ENCODE data around the gene POLR3G. TPM values are rescaled to one million over a fixed set of nuclear protein-coding genes. Genes with fewer than 3 reads are reported as not detected.

Gene POLR3G
- total and polyA plus RNA-seq, 2 experiments from 2014 or later: 0.79 to 3.5 TPM

- no peak for TF ChIP-seq EZH2 (IDR thresholded peaks at IDR 0.05; ENCODE audit: borderline replicate concordance)
- TF ChIP-seq CTCF (IDR thresholded peaks at IDR 0.05; ENCODE audit: poor library complexity): no peak
- TF ChIP-seq EZH2phosphoT487 (IDR thresholded peaks at IDR 0.05; ENCODE audit: low read depth, severe bottlenecking, unreplicated experiment): no peak
- Histone ChIP-seq H3K27ac (no peak overlapping the region), H2AFZ (no peak overlapping the region), H3K9me3 (ENCODE audit: low read depth) (no peaks in the 10 kb centered on the region), H3K27me3 (no peaks in the 10 kb centered on the region), H4K20me1 (ENCODE audit: insufficient read depth, poor library complexity, severe bottlenecking) (no peaks in the 10 kb centered on the region), H3K4me2 (no peak overlapping the region), H3K79me2 (peaks cover 14% of the 10 kb centered on the region), H3K4me1 (ENCODE audit: insufficient read depth) (peaks cover 8% of the 10 kb centered on the region), H3K36me3 (replicated peaks; ENCODE audit: insufficient read depth, low read depth) (no peaks in the 10 kb centered on the region), H3K4me3 (no peak overlapping the region), H3K9me2 (replicated peaks; ENCODE audit: insufficient read depth) (no peaks in the 10 kb centered on the region)
- WGBS (ENCODE audit: low lambda C conversion rate, missing lambda C conversion rate): 49% methylated on average over 2 of the region's 2 CpGs
- no peak for DNase-seq (ENCODE audit: low spot score)
These were observed 2.4 kb downstream of the POLR3G start for GRCh38 chr5:90477073-90477472.

GRCh38 chr5:90477621-90478215 is 3.1 kb downstream of the POLR3G start:
- H3K4me2 ChIP-seq: no peak overlapping the region

DNA sequence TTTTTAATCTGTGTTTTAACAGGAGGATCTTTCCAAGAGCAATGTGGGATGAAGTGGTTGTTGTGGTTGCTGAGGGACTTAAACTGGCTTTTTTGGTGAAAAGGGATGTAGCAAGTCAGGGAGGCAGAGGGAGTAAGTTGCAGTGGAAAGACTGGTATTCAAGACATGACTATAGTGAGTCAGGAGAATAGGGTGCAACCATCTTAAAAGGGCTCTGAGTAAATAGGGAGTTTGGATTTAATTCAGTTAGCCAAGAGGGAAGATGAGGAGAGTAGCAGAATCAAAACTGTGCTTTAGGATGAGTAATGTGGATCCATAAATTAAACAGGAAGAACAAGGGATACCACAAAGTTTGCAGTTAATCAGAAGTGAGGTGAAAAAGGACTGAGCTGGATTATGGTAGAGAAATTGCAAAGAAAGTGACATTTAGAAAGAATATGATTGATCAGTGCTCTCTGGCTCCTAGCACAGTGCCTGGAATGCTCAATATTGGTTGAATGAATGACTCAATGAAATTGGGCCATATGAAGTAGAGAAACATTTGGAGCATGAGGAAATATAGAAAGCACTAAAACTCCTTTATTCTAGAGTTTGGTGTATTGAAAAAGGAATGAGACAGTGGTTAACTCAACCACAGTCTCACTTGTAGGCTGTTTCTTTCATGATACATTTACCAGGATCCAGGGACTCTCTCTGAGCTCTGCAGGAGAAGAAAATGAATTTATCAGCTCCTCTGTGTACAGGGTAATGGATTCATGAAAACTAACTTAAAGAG is 5.1 kb downstream of the POLR3G start:
- Histone ChIP-seq H3K4me1 (ENCODE audit: insufficient read depth) (no peaks in the 10 kb centered on the region), H3K27me3 (no peaks in the 10 kb centered on the region), H4K20me1 (ENCODE audit: insufficient read depth, poor library complexity, severe bottlenecking) (no peaks in the 10 kb centered on the region), H3K9me3 (ENCODE audit: low read depth) (no peaks in the 10 kb centered on the region), H3K4me3 (no peak overlapping the region), H3K27ac (no peak overlapping the region), H3K9me2 (replicated peaks; ENCODE audit: insufficient read depth) (no peaks in the 10 kb centered on the region), H3K36me3 (replicated peaks; ENCODE audit: insufficient read depth, low read depth) (no peaks in the 10 kb centered on the region), H3K79me2 (no peaks in the 10 kb centered on the region), H3K4me2 (no peak overlapping the region), H2AFZ (no peak overlapping the region)
- TF ChIP-seq CTCF (IDR thresholded peaks at IDR 0.05; ENCODE audit: poor library complexity): no peak
- no peak for TF ChIP-seq EZH2 (IDR thresholded peaks at IDR 0.05; ENCODE audit: borderline replicate concordance)
- no peak for TF ChIP-seq EZH2phosphoT487 (IDR thresholded peaks at IDR 0.05; ENCODE audit: low read depth, severe bottlenecking, unreplicated experiment)
- DNase-seq (ENCODE audit: low spot score): no peak

More at GRCh38 chr5:90477621-90478215, 3.1 kb downstream of the POLR3G start:
- Histone ChIP-seq H4K20me1 (ENCODE audit: insufficient read depth, poor library complexity, severe bottlenecking) (no peaks in the 10 kb centered on the region), H3K79me2 (peaks cover 8% of the 10 kb centered on the region), H3K9me2 (replicated peaks; ENCODE audit: insufficient read depth) (no peaks in the 10 kb centered on the region), H3K27ac (no peak overlapping the region), H3K4me1 (ENCODE audit: insufficient read depth) (peaks cover 5% of the 10 kb centered on the region), H3K36me3 (replicated peaks; ENCODE audit: insufficient read depth, low read depth) (no peaks in the 10 kb centered on the region), H2AFZ (no peak overlapping the region), H3K4me3 (no peak overlapping the region), H3K9me3 (ENCODE audit: low read depth) (no peaks in the 10 kb centered on the region), H3K27me3 (no peaks in the 10 kb centered on the region)
- TF ChIP-seq EZH2 (IDR thresholded peaks at IDR 0.05; ENCODE audit: borderline replicate concordance): no peak
- TF ChIP-seq CTCF (IDR thresholded peaks at IDR 0.05; ENCODE audit: poor library complexity): no peak
- TF ChIP-seq EZH2phosphoT487 (IDR thresholded peaks at IDR 0.05; ENCODE audit: low read depth, severe bottlenecking, unreplicated experiment): no peak
- no peak for DNase-seq (ENCODE audit: low spot score)
- 83% methylated on average over 8 of the region's 8 CpGs for WGBS (ENCODE audit: low lambda C conversion rate, missing lambda C conversion rate)

Data from hepatocyte (in vitro differentiated cells).